ENCODE data around the gene PRKCA. TPM values are rescaled to one million over a fixed set of nuclear protein-coding genes. Genes with fewer than 3 reads are reported as not detected.

Gene PRKCA
- polyA plus RNA-seq, 3 donors = 24.5 to 28.5 (median 27.0) TPM

DNA sequence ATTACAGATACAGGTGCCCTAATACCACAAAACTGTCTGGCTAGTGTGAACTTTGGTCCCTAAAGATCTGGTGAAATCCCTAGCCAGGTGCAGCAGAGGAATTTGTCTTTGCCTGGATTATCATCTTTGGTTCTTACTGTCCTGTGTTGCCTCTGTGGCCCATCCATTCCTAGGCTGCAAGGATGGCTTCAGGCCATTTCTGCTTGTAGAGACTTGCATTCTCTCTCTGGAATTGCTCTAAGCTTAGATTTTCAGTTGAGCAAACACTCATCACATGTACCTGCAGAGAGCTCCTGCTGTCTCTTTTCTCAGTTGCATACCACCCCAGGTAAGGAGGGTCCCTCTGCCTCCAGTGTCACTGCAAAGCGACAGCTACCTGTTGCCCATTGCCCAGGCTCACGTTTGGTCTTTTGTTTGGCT, 114.9 kb downstream of the PRKCA start:
- DNase-seq (ENCODE audit: extremely low read depth in 1 of 11, low read depth in 9 of 11, low spot score in 4 of 11) = no peak

DNA sequence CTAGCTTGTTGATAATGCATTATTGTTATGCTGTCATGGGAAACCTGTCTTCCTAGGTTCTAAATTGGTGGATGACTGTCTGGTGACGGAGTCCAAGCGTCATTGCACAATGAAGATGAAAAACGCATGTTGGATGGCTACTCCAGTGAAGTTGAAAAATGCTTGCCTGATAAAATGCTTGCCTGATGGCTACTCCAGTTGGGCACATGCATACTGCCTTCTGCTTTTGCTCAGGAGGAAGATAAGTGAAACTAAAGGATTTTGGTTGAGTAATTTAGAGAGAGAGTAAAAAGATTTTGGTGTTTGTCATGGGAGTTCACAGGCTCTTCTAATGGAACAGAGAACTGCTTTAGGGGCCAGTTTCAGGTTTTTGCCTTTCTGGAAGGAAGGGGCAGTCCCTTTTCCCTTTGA, 118.6 kb downstream of the PRKCA start:
- no peak for DNase-seq (ENCODE audit: extremely low read depth in 1 of 11, low read depth in 9 of 11, low spot score in 4 of 11)

DNA sequence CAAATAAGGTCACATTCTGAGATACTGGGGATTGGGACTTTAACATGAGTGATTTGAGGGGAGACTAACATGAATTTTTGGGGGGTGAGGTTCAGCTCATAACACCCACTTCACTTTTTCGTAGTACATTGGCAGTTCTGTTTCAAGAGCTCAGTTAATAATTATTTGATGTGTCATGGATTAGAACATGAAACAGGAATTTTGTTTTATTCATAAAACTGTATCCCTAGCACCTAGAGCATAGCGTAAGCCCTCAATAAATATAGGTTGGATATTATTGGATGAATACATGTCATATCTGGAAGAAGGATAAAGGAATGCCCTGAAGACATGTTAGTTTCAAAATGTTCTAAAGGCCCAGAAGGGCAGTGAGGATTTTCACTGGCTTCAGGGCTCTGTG, 119.8 kb downstream of the PRKCA start:
- no peak for DNase-seq (ENCODE audit: extremely low read depth in 1 of 11, low read depth in 9 of 11, low spot score in 4 of 11)

DNA sequence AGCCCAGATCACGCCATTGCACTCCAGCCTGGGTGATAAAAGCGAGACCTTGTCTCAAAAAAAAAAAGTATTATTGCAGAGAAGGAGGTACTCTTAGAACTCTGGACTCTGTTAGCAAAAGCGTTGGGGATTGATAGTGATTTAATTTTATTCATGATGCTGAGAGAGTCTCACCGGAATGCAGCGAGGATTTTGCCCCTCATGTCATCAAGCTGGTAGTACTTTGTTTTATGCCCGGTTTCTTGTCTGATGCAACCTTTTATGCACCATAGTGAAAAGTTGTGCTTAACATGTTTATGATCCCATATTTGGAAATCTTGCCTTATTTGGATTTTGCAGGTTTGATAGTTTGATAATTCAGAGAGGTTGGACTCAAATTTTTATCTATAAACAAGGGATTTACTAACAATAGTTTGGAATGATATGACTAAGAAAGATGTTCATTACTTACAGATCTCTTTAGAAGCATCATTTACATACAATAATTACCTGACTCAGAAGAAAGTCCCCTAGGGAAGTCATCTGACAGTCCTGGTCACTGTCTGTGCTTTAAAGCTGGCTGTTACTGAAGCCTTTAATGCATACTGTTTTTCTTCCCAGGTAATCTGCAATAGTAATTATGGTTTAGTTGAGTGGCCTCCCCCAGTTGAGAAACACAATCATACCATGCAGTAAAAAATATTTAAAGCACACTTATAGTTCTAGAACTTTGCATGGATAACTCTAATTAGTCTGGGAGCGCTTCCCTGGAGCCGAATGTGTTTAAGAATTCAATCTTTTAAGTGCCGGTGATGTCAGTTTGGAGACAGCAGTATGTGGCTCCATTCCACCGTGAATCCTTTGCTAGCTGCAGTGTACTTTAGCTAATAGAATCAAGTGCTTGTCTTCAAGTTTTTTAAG, 120.9 kb downstream of the PRKCA start:
- DNase-seq (ENCODE audit: extremely low read depth in 1 of 11, low read depth in 9 of 11, low spot score in 4 of 11) = no peak

DNA sequence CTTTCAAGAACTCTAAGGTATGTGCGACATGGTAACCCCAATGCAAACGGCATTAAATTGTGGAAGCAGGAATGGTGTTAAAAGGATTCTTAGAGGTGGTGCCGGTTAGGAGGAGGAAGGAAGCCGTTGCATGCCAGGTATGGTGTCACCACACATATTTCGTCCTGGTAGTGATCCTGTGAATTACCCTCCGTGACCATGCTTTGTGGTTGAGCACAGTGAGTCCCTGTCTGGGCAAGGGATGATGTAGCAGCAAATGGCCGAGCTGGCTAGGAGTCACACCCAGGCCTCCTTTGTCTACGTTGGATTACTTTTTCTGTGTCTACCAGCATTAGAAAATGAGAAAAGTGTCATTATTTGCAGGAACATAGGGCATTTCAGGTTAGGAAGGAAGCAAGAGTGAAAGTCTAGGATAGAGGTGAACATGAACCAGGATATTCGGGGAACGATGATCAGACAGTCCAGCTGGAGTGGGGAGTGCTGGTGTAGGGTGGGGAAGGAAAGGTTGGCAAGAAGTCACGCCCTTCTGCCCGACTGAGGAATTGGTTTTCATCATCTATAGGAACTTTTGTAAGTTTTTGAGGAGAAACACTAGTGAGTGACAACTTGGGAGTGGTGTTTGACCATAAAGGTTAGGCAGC, 123.5 kb downstream of the PRKCA start:
- no peak for DNase-seq (ENCODE audit: extremely low read depth in 1 of 11, low read depth in 9 of 11, low spot score in 4 of 11)

DNA sequence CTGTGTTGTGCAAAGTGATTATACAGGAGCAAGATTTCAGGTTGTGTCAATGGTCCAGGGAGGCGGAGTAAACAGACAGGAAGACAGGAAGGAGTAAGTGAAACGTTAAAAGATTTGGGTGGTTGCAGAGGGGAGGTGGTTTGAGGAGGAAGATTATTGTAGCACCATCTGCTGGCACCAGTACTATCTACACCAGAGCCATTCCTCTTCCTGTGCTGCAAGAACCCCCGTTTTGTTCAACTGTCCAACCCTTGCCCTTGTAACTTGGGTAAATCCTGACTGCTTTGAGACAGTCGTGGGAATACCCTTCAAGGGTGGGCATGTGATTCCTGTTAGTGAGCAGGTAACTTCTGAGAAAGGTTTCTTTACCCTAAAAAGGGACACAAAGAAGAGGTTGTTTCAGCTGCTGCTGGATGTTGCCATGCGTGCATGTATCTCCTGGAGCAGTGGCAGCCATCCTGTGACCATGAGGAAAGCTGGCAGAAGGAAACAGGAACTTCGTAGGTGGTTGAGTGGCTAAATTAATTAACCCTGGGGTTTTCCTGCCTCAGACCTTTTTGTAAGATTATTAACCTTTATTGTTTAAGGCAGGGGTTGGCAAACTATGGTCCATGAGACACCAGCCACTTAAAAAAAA, 124.1 kb downstream of the PRKCA start:
- DNase-seq (ENCODE audit: extremely low read depth in 1 of 11, low read depth in 9 of 11, low spot score in 4 of 11) = no peak

DNA sequence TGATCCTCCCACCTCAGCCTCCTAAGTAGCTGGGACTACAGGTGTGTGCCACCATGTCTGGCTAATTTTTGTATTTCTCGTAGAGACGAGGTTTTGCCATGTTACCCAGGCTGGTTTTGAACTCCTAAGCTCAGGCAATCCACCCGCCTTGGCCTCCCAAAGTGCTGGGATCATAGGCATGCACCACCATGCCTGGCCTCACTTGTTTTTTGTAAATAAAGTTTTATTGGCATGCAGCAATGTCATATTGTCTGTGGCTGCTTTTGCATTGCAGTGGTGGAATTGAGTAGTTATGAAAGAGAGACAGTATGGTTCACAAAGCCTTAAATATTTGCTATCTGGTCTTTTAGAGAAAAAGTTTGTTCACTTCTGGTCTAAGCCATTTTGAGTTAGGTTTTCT, 124.7 kb downstream of the PRKCA start:
- DNase-seq (ENCODE audit: extremely low read depth in 1 of 11, low read depth in 9 of 11, low spot score in 4 of 11) = no peak

DNA sequence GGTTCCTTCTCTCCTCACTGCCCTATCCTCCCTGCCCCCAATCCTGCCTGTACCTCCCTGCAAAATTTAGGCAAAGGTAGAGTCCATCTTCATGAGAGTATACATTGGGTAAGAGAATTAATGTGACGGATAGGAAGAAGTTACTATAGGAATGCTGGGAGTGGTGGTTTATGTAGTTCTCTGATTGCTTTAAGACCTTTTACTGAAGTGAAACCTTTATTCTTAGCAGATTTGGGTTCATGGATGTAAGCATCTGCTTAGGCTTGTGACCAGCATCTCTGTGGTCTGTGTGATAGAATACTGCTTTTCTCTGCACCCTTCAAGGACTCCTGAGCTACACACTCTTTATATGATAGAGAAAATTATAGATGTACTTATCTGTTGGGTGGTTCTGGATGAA, 127.3 kb downstream of the PRKCA start:
- no peak for DNase-seq (ENCODE audit: extremely low read depth in 1 of 11, low read depth in 9 of 11, low spot score in 4 of 11)

DNA sequence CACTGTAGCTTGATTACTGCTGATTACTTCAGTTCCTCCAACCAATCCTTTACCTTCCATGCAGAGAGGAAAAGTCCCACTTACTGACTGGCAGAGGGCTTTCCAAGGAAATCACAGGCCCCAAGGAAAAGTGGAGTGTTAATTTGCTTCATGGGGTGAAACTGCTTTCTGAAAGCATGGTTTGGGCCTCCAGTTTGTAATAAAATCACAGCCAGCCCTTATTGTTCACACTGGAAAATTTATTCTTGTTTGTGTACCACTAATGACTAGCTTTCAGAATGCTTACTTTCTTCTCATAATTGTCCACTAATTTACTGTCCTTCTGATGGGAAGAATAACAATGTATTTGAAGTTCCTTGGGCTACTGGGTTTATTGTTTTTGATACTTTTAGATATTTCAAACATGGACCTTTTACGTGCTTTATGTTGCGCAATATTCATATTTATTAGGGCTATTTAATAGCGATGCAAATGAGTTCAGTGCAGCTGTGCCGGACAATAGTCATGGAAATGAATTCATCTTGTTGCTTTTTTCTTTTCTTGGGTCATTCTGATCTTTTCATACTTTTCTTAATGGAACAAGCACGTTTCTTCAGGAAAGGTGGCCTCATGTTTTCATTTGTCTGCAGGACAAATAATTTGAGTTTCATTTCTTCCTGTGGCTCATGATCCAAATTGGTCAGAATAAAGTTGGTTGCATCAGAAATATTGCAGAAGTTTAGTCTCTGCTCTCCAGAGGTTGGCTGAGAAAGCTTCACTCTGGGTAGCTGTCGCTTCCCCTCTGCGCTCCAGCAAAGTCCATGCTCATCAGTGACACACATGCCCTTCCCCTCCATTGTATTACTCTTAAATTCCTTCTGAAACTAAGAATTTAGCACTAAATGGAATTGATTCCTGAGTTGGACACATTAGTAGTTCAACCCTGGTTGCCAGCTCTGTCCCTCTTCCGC, 128.7 kb downstream of the PRKCA start:
- no peak for DNase-seq (ENCODE audit: extremely low read depth in 1 of 11, low read depth in 9 of 11, low spot score in 4 of 11)

DNA sequence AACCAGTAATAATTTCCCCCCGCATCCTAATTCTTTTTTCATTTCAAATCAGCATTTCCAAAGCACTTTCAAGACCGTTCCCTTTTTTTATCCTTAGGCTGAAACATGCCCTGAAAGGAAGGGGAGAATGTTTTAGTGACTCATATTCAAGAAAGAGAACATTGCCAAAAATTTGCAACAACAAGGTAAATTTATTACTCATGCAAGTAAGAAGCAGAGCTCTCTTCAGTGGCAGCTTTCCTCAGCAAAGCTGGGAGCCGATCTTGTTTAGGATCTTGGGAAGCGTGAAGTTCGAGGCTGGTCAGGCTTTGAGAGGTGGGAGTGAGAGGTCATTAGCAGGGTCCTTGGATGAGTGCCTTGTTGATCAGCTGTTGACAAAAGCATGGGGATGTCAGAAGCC, 129.5 kb downstream of the PRKCA start:
- DNase-seq (ENCODE audit: extremely low read depth in 1 of 11, low read depth in 9 of 11, low spot score in 4 of 11) = no peak

DNA sequence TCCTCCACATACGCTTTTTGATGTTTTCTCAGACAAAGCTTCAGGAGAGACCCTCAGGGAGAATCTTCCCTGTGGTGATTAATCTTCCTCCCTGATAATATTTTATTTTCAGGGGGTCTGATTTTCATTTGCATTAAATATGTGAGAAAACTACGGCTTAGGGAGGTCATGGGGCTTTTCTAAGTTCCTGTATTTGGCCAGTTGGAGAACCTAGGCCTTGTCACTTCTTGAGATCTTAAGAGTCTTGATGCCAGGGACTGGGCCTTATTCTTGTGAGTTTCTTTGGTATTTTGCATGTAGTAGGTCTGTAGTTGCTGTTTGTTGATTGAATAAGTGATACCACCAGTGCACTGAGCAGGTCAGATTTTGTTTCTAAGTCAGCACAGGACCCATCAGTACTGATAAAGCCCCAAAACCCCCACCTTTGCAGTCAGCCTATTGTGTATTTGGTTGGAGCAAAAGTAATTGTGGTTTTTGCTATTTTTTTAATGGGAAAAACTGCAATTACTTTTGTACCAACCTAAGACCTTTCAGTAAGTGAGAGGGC, 130.1 kb downstream of the PRKCA start:
- no peak for DNase-seq (ENCODE audit: extremely low read depth in 1 of 11, low read depth in 9 of 11, low spot score in 4 of 11)

DNA sequence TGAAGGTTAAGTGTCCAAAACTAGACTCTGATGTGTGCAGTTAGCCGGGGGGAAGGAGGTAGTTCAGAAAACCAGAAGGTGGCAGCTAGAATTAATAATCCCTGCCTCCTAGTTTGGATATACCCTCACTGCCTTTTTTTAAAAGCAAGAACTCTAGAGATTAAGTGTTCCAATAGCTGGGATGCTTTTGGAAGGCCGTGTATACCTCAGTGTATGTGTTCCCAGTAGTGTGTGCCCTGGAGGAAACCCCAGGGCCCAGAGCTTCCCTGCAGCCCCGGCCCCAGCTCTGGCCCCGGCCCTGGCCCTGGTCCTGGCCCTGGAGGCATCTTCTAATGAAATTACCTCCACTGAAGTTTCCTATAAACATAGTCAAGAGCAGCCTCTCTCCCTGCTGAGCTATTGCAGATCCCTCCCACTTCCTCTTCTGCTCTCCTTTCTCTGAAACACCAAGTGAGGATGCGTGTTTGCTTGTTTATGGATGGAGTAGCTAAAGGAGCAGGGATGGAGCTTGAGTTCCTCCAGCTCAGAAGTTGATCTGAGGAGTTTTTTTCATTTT, 130.7 kb downstream of the PRKCA start:
- DNase-seq (ENCODE audit: extremely low read depth in 1 of 11, low read depth in 9 of 11, low spot score in 4 of 11) = no peak

DNA sequence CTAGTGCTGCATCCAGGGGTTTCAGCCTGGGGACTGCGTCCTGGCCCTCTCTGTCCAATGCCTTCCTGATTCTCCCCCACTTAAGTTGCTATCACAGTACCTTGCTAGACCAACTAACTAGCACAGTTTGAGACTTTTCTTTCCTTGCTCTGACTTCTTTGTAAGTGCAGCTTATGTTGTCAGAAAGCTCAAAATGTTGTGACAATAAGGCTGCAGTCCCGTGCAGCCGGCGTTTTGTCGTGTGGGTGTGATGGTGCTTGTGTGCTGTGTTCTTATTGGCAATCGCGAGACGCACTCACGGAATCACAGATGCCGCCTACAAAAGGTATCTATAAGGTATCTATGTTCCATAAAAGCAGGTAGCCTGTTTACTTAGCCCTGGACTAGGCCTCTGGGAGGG, 132.8 kb downstream of the PRKCA start:
- DNase-seq (ENCODE audit: extremely low read depth in 1 of 11, low read depth in 9 of 11, low spot score in 4 of 11) = no peak

DNA sequence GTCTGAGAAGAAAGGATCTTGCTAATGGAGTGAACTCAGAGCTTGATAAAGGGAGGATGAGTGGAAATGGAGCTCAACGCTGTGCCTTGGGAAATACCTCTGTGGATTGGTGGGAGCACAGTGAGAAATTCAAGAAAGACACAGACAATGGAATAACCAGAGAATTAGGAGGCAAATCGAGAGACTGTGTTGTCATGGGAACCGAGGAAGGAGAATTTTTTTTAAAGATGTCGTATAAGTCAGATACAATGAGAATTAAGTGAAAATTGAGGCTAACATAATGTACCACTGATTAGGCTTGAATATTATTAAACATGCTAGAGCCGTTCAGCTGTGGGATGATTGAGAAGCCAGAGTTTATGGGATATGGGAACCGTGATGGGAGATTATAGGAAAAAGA, 134.2 kb downstream of the PRKCA start:
- no peak for DNase-seq (ENCODE audit: extremely low read depth in 1 of 11, low read depth in 9 of 11, low spot score in 4 of 11)

DNA sequence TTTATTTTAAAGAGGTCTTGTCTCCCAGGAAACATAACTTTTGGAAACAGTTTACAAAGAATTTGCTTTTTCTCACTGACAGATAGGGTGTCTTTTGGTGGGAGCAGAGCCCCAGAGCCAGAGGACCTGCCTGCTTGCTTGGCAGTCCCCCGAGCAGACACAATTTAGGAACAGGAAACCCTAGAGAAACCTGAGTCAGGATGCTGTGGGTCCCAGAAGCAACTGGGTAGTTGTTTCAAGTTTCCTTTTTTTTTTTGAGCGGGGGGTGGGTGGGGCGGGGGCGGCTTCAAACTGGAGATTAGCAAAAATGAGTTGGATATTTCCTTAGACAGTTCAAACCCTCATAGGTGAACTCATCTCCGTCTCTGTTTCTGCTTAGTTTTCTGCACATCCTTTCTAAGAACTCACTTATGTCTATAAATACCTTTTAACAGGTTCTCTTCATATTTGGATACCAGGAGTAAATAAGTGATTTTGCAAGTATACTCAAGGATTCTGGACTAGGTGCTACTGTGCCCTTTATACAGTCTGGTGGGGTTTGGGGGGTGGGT, 135.1 kb downstream of the PRKCA start:
- DNase-seq (ENCODE audit: extremely low read depth in 1 of 11, low read depth in 9 of 11, low spot score in 4 of 11) = no peak

DNA sequence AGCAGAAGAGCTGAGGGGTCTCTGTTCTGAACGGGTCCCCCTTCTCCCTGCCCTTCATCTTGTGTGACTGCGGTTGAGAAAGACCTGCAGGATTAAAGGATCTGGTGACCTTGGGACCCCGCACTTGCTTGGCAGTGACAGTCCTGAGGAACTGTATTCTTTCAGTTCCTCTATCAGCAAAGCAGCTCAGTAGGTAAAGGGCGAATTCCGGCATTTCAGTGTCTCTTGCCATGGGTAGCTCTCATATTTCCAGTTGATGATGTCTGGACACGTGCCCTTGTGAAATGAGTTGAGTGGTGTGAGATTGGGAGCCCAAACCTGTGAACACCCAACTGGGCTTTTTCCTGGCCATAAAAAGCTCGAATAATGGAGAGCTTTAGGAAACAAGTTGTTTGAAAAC, 135.7 kb downstream of the PRKCA start:
- DNase-seq (ENCODE audit: extremely low read depth in 1 of 11, low read depth in 9 of 11, low spot score in 4 of 11) = no peak

DNA sequence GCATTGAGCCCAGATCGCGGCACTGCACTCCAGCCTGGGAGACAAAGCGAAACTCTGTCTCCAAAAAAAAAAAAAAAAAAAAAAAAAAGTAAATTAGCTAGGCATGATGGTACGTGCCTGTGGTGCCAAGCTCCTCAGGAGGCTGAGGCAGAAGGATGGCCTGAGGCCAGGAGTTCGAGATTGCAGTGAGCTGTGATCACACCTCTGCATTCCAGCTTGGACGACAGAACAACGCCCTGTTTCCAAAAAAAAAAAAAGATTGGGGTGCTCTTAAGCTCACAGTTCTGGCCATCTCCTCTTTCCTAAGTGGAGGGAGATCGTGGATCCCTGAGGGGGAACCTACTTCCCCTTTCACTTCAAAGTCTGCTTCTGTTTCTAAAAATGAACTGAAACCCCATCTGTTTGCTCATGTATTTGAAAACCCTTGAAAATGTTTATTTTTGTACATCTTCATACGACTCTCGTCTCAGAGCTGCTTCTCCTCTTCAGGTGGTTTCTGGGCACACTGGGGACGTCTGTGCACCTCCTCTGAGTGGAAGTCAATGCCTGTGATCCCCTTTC, 138.8 kb downstream of the PRKCA start:
- DNase-seq (ENCODE audit: extremely low read depth in 1 of 11, low read depth in 9 of 11, low spot score in 4 of 11) = no peak

DNA sequence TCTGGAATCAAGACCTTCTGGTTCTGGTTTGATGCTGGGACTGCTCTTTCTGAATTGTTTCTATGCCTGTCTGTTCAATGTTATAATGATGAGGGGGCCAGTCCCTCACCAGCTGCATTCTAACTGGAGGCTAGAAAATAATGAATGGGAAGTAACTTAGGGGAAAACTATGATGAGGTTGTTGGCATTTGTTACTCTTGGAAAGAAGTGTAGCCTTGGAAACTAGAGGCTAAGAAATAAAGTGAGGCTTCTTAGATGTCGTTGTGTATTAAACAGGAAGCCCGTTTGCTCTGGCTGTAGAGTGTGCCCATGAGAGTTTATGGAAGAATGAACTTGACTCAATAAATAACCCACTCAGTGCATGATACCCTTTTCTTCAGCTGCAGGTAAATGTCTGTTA, 140.8 kb downstream of the PRKCA start:
- DNase-seq (ENCODE audit: extremely low read depth in 1 of 11, low read depth in 9 of 11, low spot score in 4 of 11) = no peak
